BLaER1 (cell line): Measurements from ENCODE around the gene KRCC1.
"Not testable (repeated sequence)": the region's sequence is repeated elsewhere in the genome, so short reads cannot be mapped to it uniquely, and the experiment has no call there.

Source experiments
- H3K27ac ChIP-seq: shearing (Covaris generic); formaldehyde crosslinking; 2 replicates; pipeline ENCODE4 v1.8.1; 2022
- H3K27me3 ChIP-seq: shearing (Covaris generic); formaldehyde crosslinking; 2 replicates; pipeline ENCODE4 v1.8.1; 2022
- H3K36me3 ChIP-seq: shearing (Covaris generic); formaldehyde crosslinking; 2 replicates; pipeline ENCODE4 v1.8.1; 2022
- H3K4me1 ChIP-seq: shearing (Covaris generic); formaldehyde crosslinking; 2 replicates; pipeline ENCODE4 v1.8.1; 2022
- H3K4me2 ChIP-seq: shearing (Covaris generic); formaldehyde crosslinking; 2 replicates; pipeline ENCODE4 v1.8.1; 2022
- H3K4me3 ChIP-seq: shearing (Covaris generic); formaldehyde crosslinking; 2 replicates; pipeline ENCODE4 v1.8.1; 2022
- H3K9ac ChIP-seq: shearing (Covaris generic); formaldehyde crosslinking; 2 replicates; pipeline ENCODE4 v1.8.1; 2022
- H3K9me3 ChIP-seq: shearing (Covaris generic); formaldehyde crosslinking; 2 replicates; pipeline ENCODE4 v1.8.1; 2022
- H4K20me1 ChIP-seq: shearing (Covaris generic); formaldehyde crosslinking; 2 replicates; pipeline ENCODE4 v1.8.1; 2022
- Cebpa-rat ChIP-seq: shearing (Covaris generic); IDR thresholded peaks from 2 replicates; pipeline ENCODE4 v1.8.1; 2022

KRCC1 gene

DNA sequence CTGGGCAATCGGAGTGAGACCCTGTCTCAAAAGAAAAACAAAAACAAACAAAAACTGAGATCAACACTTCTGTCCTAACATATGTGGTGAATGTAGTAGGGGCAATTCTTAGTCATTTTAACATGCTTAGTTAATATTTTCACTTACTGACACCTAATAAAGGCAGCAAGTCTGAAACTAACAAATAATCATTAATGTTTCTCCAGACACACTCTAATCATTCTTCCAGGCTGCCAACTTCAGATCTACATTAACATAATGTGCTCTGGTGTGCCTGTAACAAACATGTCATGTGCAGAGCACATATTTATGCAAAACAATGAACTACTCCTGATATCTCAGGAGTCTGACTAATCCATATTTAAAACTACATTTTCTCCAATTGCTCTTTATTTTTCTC is 6.0 kb downstream of the KRCC1 start:
- H3K36me3 ChIP-seq = peaks cover 59% of the 10 kb centered on the region
- H3K27me3 ChIP-seq = no peaks in the 10 kb centered on the region
- H4K20me1 ChIP-seq = no peaks in the 10 kb centered on the region; the same call in 1 of the 2 replicates
- no peaks in the 10 kb centered on the region for H3K9me3 ChIP-seq
- H3K4me2 ChIP-seq = no peak overlapping the region
- no peak overlapping the region for H3K27ac ChIP-seq
- H3K4me3 ChIP-seq = no peak overlapping the region
- no peak overlapping the region for H3K9ac ChIP-seq
- H3K4me1 ChIP-seq = peaks cover 16% of the 10 kb centered on the region
- no peak for TF ChIP-seq Cebpa-rat

GRCh38 chr2:88048541-88048940 is 7.0 kb downstream of the KRCC1 start:
- Histone ChIP-seq H3K27ac (no peak overlapping the region), H4K20me1 (no peaks in the 10 kb centered on the region; the same call in 1 of the 2 replicates), H3K4me2 (no peak overlapping the region), H3K36me3 (peaks cover 70% of the 10 kb centered on the region), H3K4me1 (peaks cover 5% of the 10 kb centered on the region), H3K4me3 (no peak overlapping the region), H3K27me3 (no peaks in the 10 kb centered on the region), H3K9ac (no peak overlapping the region), H3K9me3 (no peaks in the 10 kb centered on the region)
- no peak for TF ChIP-seq Cebpa-rat

- not testable (repeated sequence) for H3K9ac ChIP-seq, H3K4me3 ChIP-seq, H3K27me3 ChIP-seq, H3K9me3 ChIP-seq, H3K4me1 ChIP-seq, H3K27ac ChIP-seq, H3K4me2 ChIP-seq, H4K20me1 ChIP-seq
- peaks cover 71% of the 10 kb centered on the region for H3K36me3 ChIP-seq
Measured at GRCh38 chr2:88045561-88045960, 10.0 kb downstream of the KRCC1 start.

DNA sequence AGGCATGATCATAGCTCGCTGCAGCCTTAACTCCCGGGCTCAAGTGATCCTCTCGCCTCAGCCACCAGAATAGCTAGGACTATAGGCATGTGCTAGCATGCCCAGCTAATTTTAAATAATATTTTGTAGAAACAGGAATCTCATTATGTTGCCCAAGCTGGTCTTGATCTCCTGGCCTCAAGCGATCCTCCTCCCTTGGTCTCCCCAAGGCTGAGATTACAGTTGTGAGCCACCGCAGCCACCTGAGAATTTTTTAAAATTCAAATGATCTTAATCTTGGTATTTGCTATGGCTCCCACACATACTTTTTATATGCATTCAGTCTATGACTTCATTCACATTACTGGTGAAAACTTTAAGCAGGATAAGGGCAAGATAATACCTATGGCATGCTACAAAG is 13.1 kb downstream of the KRCC1 start:
- H3K9ac ChIP-seq = no peak overlapping the region
- H3K4me1 ChIP-seq = no peaks in the 10 kb centered on the region
- H3K9me3 ChIP-seq = 0 out of 2 replicates have a peak, but pooled peaks cover 5% of the 10 kb centered on the region
- H4K20me1 ChIP-seq = peaks cover 11% of the 10 kb centered on the region; the same call in 1 of the 2 replicates
- H3K27me3 ChIP-seq = no peaks in the 10 kb centered on the region
- H3K4me3 ChIP-seq = no peak overlapping the region
- no peak for TF ChIP-seq Cebpa-rat
- H3K4me2 ChIP-seq = no peak overlapping the region
- peaks cover 68% of the 10 kb centered on the region for H3K36me3 ChIP-seq
- no peak overlapping the region for H3K27ac ChIP-seq

- Histone ChIP-seq H3K4me3 (no peak overlapping the region), H3K27ac (no peak overlapping the region), H3K4me1 (no peaks in the 10 kb centered on the region), H3K27me3 (no peaks in the 10 kb centered on the region), H3K36me3 (peaks cover 66% of the 10 kb centered on the region), H3K9me3 (peaks cover 5% of the 10 kb centered on the region; the same call in 1 of the 2 replicates), H3K9ac (no peak overlapping the region), H4K20me1 (peaks cover 11% of the 10 kb centered on the region; the same call in 1 of the 2 replicates), H3K4me2 (no peak overlapping the region)
- no peak for TF ChIP-seq Cebpa-rat
Measured at GRCh38 chr2:88038263-88039105, 17.1 kb downstream of the KRCC1 start.

GRCh38 chr2:88036606-88037005 is 19.0 kb downstream of the KRCC1 start:
- no peak for TF ChIP-seq Cebpa-rat
- no peak overlapping the region for H3K4me3 ChIP-seq
- peaks cover 5% of the 10 kb centered on the region; the same call in 1 of the 2 replicates for H3K9me3 ChIP-seq
- H3K4me1 ChIP-seq = no peaks in the 10 kb centered on the region
- H3K27me3 ChIP-seq = no peaks in the 10 kb centered on the region
- H3K9ac ChIP-seq = no peak overlapping the region
- no peak overlapping the region for H3K4me2 ChIP-seq
- H3K27ac ChIP-seq = no peak overlapping the region
- H3K36me3 ChIP-seq = peaks cover 71% of the 10 kb centered on the region
- peaks cover 11% of the 10 kb centered on the region; the same call in 1 of the 2 replicates for H4K20me1 ChIP-seq

GRCh38 chr2:88036182-88036581 is 19.4 kb downstream of the KRCC1 start:
- peaks cover 74% of the 10 kb centered on the region for H3K36me3 ChIP-seq
- peaks cover 5% of the 10 kb centered on the region; the same call in 1 of the 2 replicates for H3K9me3 ChIP-seq
- H3K4me1 ChIP-seq = no peaks in the 10 kb centered on the region
- H3K4me2 ChIP-seq = no peak overlapping the region
- H3K4me3 ChIP-seq = no peak overlapping the region
- H3K27me3 ChIP-seq = no peaks in the 10 kb centered on the region
- no peak for TF ChIP-seq Cebpa-rat
- no peak overlapping the region for H3K9ac ChIP-seq
- no peak overlapping the region for H3K27ac ChIP-seq
- peaks cover 11% of the 10 kb centered on the region; the same call in 1 of the 2 replicates for H4K20me1 ChIP-seq

DNA sequence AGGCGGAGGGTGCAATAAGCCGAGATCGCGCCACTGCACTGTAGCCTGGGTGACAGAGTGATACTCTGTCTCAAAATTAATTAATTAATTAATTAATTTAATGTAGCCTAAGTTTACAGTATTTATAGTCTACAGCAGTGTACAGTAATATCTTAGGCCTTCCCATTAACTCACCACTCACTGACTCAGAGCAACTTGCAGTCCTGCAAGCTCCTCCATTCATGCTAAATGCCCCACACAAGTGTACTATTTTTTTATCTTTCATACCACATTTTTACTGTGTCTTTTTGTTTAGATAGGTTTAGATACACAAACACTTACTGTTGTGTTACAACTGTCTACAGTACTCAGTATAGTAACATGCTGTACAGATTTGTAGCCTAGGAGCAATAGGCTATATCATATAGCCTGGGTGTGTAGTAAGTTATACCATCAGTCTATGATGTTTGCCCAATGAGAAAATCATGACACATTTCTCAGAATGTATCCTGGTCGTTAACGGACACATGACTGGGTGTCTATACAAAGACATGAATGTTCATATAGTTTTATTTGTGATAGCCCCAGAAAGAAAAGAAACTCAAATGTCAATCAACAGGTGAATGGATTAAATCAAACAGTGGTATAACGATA is 23.4 kb downstream of the KRCC1 start:
- H3K4me3 ChIP-seq = no peak overlapping the region
- no peak overlapping the region for H3K27ac ChIP-seq
- H3K36me3 ChIP-seq = peaks cover 83% of the 10 kb centered on the region
- no peaks in the 10 kb centered on the region for H3K27me3 ChIP-seq
- TF ChIP-seq Cebpa-rat = no peak
- H3K9me3 ChIP-seq = no peaks in the 10 kb centered on the region; the same call in 1 of the 2 replicates
- no peaks in the 10 kb centered on the region for H4K20me1 ChIP-seq
- H3K9ac ChIP-seq = no peak overlapping the region
- peaks cover 12% of the 10 kb centered on the region; the same call in 1 of the 2 replicates for H3K4me1 ChIP-seq
- no peak overlapping the region for H3K4me2 ChIP-seq

- Histone ChIP-seq H3K4me1 (peaks cover 12% of the 10 kb centered on the region; the same call in 1 of the 2 replicates), H3K4me3 (no peak overlapping the region), H3K9ac (no peak overlapping the region), H3K4me2 (no peak overlapping the region), H4K20me1 (no peaks in the 10 kb centered on the region), H3K36me3 (peaks cover 71% of the 10 kb centered on the region), H3K27me3 (no peaks in the 10 kb centered on the region), H3K27ac (no peak overlapping the region), H3K9me3 (no peaks in the 10 kb centered on the region)
- no peak for TF ChIP-seq Cebpa-rat
Measured at GRCh38 chr2:88028931-88029330, 26.7 kb downstream of the KRCC1 start.
